Thoracic aorta (tissue), 2 donors: ENCODE results near the gene CIROP. TPM values are rescaled to one million over a fixed set of nuclear protein-coding genes. Genes with fewer than 3 reads are reported as not detected.

ENCODE experiments used
- ATAC-seq: fragments of 150-250 bp; one replicate; pipeline ENCODE4 v1.8.0; 2017; ENCODE audit warnings: low read depth; ENCODE audit not compliant: insufficient number of reproducible peaks, low FRiP score
- DNase-seq: peaks from one replicate; pipeline ENCODE4 v3.0.0-alpha.2; 2020; ENCODE audit warnings: low spot score
- H3K27ac ChIP-seq, 2 donors: fragments of 200-600 bp; sonication (generic); 1 replicate in 1 of 2; 2 replicates in 1 of 2; pipeline ENCODE4 v1.5.1; 2016; ENCODE audit warnings: mild to moderate bottlenecking in 2 of 2, moderate library complexity in 2 of 2
- H3K27me3 ChIP-seq: fragments of 200-600 bp; sonication (generic); replicated peaks from 2 replicates; pipeline ENCODE4 v1.6.0; 2016; ENCODE audit warnings: mild to moderate bottlenecking; ENCODE audit not compliant: insufficient read depth
- H3K36me3 ChIP-seq: fragments of 200-600 bp; sonication (generic); one replicate; pipeline ENCODE4 v1.5.1; 2016
- H3K4me1 ChIP-seq, 2 donors: fragments of 200-600 bp; sonication (generic); 1 replicate in 1 of 2; 2 replicates in 1 of 2; pipeline versions ENCODE4 v1.5.1 to v1.6.0; 2016; ENCODE audit warnings: low read depth in 2 of 2, mild to moderate bottlenecking in 1 of 2; ENCODE audit not compliant: control insufficient read depth in 1 of 2
- H3K4me3 ChIP-seq: fragments of 200-600 bp; sonication (generic); 2 replicates; pipeline ENCODE4 v1.5.1; 2016; ENCODE audit warnings: mild to moderate bottlenecking
- H3K9me3 ChIP-seq: fragments of 200-600 bp; sonication (generic); 2 replicates; pipeline ENCODE4 v1.5.1; 2016
- total RNA-seq, 2 donors: library from RNA; depleted of rRNA; stranded (reverse); fragments of >200 nt; gene quantifications; one replicate each; pipeline versions ENCODE4 v1.1.0 to v1.2.3, GENCODE V29; 2016
- TF ChIP-seq, protein P1 (sequence below): fragments of 200-600 bp; sonication (generic); IDR thresholded peaks from one replicate; pipeline ENCODE4 v1.5.1; 2019; ENCODE audit warnings: antibody characterized with exemption

CIROP gene
- total RNA-seq, 2 donors from 2014 or later = 1.1 TPM; not detected in 1

DNA sequence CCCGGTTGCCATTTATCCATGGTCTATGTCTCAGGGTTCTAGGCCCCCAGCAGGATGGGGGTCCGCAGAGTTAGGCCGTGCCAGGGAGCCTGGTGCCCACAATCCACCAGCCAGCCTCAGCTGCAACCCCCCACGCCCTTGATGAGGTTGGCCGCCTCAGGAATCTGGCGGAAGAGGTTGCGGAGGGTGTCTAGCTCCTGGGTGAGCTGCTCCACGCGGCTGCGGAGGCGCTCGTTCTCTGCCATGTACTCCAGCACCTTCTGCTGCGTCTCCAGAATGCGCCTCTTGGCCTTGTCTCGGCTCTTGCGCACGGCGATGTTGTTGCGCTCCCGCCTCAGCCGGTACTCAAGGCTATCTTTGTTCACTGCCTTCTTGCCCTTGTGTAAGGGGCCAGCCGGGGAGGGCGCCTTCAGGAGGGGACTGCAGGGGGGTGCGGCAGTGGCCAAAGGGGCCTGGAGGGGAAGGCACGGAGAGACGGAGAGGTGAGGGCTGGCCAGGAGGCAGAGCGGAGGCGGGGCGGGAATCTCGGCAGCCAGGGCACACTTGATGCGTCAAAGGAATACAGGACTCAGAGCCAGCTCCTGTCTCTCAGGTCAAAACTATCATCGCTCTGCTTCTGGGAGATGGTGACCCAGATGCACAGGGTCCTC, 12.7 kb upstream of the CIROP start:
- H3K36me3 ChIP-seq = no peaks in the 10 kb centered on the region
- H3K27ac ChIP-seq = no peak overlapping the region
- DNase-seq = no peak
- no peaks in the 10 kb centered on the region for H3K9me3 ChIP-seq
- ATAC-seq = no peak
- H3K4me3 ChIP-seq = no peak overlapping the region
- H3K27me3 ChIP-seq = no peaks in the 10 kb centered on the region
- TF ChIP-seq, protein P1, sequence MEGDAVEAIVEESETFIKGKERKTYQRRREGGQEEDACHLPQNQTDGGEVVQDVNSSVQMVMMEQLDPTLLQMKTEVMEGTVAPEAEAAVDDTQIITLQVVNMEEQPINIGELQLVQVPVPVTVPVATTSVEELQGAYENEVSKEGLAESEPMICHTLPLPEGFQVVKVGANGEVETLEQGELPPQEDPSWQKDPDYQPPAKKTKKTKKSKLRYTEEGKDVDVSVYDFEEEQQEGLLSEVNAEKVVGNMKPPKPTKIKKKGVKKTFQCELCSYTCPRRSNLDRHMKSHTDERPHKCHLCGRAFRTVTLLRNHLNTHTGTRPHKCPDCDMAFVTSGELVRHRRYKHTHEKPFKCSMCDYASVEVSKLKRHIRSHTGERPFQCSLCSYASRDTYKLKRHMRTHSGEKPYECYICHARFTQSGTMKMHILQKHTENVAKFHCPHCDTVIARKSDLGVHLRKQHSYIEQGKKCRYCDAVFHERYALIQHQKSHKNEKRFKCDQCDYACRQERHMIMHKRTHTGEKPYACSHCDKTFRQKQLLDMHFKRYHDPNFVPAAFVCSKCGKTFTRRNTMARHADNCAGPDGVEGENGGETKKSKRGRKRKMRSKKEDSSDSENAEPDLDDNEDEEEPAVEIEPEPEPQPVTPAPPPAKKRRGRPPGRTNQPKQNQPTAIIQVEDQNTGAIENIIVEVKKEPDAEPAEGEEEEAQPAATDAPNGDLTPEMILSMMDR = no peak
- peaks cover 8 to 16% of the 10 kb centered on the region in 2 donors for H3K4me1 ChIP-seq

DNA sequence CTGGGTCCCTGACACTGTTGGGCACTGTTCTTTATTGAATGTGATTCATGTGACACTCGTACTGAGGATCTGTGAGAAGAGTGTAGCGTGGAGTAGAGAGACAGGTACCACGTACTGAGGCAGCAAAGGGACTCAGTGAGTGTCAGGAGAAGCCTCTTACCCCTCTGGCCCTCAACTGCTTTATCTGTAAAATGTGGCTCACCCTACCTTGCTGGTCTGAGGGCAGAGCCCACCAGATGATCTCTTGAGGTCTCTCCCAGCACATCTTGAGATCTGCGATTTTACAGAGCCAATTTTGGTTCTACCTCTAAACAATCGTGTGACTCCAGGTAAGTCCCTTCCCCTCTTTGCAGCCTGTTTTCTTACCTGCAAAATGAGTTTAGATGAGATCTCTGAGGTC, 11.1 kb upstream of the CIROP start:
- H3K9me3 ChIP-seq = no peaks in the 10 kb centered on the region
- H3K27me3 ChIP-seq = no peaks in the 10 kb centered on the region
- H3K4me1 ChIP-seq = peaks cover under 1% of the 10 kb centered on the region in 2 donors
- H3K36me3 ChIP-seq = no peaks in the 10 kb centered on the region
- TF ChIP-seq, protein P1 = no peak
- no peak overlapping the region for H3K4me3 ChIP-seq
- H3K27ac ChIP-seq = no peak overlapping the region
- no peak for DNase-seq
- no peak for ATAC-seq

DNA sequence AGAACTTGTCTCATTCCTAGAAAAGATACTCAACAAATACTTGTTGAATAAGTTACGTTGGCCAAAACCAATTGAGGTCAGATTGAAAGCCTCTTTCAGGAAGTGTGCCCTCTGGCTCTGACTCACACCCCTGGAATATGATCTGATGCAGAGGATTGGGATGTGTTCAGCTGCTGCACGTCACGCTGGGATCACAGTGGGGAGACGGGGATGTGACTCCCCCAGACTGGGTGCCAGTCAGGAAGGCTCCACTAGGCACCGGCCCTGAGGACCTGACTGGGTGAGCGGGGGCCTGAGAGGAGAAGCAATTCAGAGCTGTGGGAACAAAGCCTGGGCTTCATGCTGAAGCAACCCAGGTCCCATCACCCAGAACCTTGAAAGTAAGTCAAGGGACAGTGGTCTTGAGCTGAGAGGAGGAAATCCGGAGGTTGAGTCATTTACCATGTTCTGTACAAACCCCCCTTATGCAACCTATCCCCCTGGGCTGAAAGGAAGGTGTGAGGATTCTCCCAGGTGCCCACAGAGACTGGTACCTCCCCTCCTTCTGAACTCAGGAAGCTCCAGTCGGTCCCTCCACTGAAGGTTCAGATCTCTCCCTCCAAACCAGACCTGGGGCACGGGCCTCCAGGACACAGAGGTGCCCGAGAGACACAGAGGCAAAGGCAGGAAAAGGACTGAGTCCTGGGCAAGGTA, 10.4 kb upstream of the CIROP start:
- TF ChIP-seq, protein P1 = no peak
- ATAC-seq = peak; percentile 54
- peak; percentile 33 for DNase-seq
- H3K27ac ChIP-seq = no peak overlapping the region
- no peaks in the 10 kb centered on the region for H3K9me3 ChIP-seq
- H3K4me3 ChIP-seq = no peak overlapping the region
- no peaks in the 10 kb centered on the region for H3K36me3 ChIP-seq
- H3K4me1 ChIP-seq = no peaks in the 10 kb centered on the region
- no peaks in the 10 kb centered on the region for H3K27me3 ChIP-seq

DNA sequence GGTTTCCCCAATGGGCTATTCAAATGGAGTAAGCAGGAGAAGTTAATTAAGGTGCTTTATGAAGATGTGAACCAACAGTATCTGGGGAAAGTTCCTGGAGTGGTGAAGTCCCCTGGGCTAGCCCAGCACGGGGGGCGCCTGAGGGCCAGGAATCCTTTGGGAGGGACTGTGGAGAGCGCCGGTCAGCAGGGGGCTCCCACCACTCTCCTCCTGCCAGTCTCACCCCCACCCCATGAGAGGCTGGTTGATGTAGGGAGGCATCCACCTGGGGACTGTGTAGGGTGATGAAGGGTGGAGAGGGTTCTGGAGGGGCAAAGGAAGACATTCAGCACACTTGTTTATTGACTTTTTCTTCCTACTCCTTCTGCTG, 9.9 kb upstream of the CIROP start:
- no peak overlapping the region for H3K4me3 ChIP-seq
- H3K27ac ChIP-seq = no peak overlapping the region
- no peak for ATAC-seq
- TF ChIP-seq, protein P1 = no peak
- no peak for DNase-seq
- no peaks in the 10 kb centered on the region for H3K36me3 ChIP-seq
- no peaks in the 10 kb centered on the region for H3K9me3 ChIP-seq
- H3K27me3 ChIP-seq = no peaks in the 10 kb centered on the region
- H3K4me1 ChIP-seq = no peaks in the 10 kb centered on the region

DNA sequence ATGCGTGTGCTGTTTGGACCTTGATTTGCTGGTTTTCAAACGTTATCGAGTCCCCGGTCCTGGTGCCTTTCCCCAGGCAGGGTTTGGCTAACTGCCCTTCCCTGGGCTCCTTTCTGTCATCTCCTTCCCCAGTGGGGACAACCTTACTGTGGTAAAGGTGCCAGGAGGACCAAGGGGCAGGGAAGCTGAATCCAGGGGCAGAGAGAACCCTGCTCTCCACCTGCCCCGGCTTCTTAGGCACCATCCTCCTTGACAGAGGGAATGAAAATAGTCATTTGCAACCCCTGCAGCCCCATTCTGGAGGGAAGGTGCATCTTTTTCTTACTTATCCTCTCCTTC, 9.3 kb upstream of the CIROP start:
- no peak overlapping the region for H3K4me3 ChIP-seq
- no peak overlapping the region for H3K27ac ChIP-seq
- H3K4me1 ChIP-seq = no peaks in the 10 kb centered on the region
- DNase-seq = no peak
- H3K36me3 ChIP-seq = no peaks in the 10 kb centered on the region
- no peak for ATAC-seq
- no peaks in the 10 kb centered on the region for H3K27me3 ChIP-seq
- no peaks in the 10 kb centered on the region for H3K9me3 ChIP-seq
- TF ChIP-seq, protein P1 = no peak
